Neuronal stem cell (in vitro differentiated cells): Measurements from ENCODE around the gene NFATC2.

Experiments used
- DNase-seq: peaks from one replicate; pipeline ENCODE4 v3.0.0-alpha.2; 2013; ENCODE audit warnings: low spot score
- H2AFZ ChIP-seq: one replicate; pipeline ENCODE4 v1.6.1; 2013; ENCODE audit warnings: mild to moderate bottlenecking, low read length, inconsistent platforms
- H2AK5ac ChIP-seq: 2 replicates; pipeline ENCODE4 v1.6.1; 2013; ENCODE audit warnings: low read depth, mild to moderate bottlenecking, inconsistent platforms, low read length, moderate library complexity, mixed read lengths
- H2BK120ac ChIP-seq: 2 replicates; pipeline ENCODE4 v1.6.1; 2013; ENCODE audit warnings: low read depth, mild to moderate bottlenecking, inconsistent platforms, low read length, moderate library complexity, mixed read lengths
- H2BK12ac ChIP-seq: one replicate; pipeline ENCODE4 v1.6.1; 2013; ENCODE audit warnings: low read length, inconsistent platforms
- H2BK15ac ChIP-seq: 2 replicates; pipeline ENCODE4 v1.6.1; 2013; ENCODE audit warnings: mild to moderate bottlenecking, low read length, inconsistent platforms, mixed read lengths
- H2BK5ac ChIP-seq: one replicate; pipeline ENCODE4 v1.6.1; 2013; ENCODE audit warnings: inconsistent platforms, mild to moderate bottlenecking, low read length, moderate library complexity
- H3K14ac ChIP-seq: one replicate; pipeline ENCODE4 v1.6.1; 2013; ENCODE audit warnings: low read length, inconsistent platforms
- H3K18ac ChIP-seq: 2 replicates; pipeline ENCODE4 v1.6.1; 2013; ENCODE audit warnings: low read length, inconsistent platforms
- H3K23ac ChIP-seq: 2 replicates; pipeline ENCODE4 v1.6.1; 2013; ENCODE audit warnings: low read depth, mild to moderate bottlenecking, mixed read lengths, low read length, inconsistent platforms; ENCODE audit not compliant: poor library complexity
- H3K27ac ChIP-seq: replicated peaks from 3 replicates; pipeline ENCODE4 v1.5.1; 2013; ENCODE audit warnings: low read length, inconsistent platforms
- H3K27me3 ChIP-seq, 3 experiments: 2 replicates each; pipeline ENCODE4 v1.6.1; 2013; ENCODE audit warnings: low read length in 3 of 3, mild to moderate bottlenecking in 2 of 3, inconsistent platforms in 1 of 3, low read depth in 1 of 3, mixed read lengths in 1 of 3, moderate library complexity in 1 of 3; ENCODE audit not compliant: control insufficient read depth in 3 of 3, insufficient read depth in 3 of 3
- H3K36me3 ChIP-seq, 2 donors: replicated peaks in 1 of 2; 2 replicates each; pipeline ENCODE4 v1.6.1; 2013; ENCODE audit warnings: low read length in 2 of 2; ENCODE audit not compliant: control insufficient read depth in 2 of 2, insufficient read depth in 2 of 2
- H3K4ac ChIP-seq: 2 replicates; pipeline ENCODE4 v1.6.1; 2013; ENCODE audit warnings: inconsistent platforms, mild to moderate bottlenecking, low read length, moderate library complexity
- H3K4me1 ChIP-seq, 2 donors: 1 replicate in 1 of 2; 2 replicates in 1 of 2; pipeline ENCODE4 v1.6.1; 2013; ENCODE audit warnings: low read length in 2 of 2, low read depth in 1 of 2; ENCODE audit not compliant: control insufficient read depth in 2 of 2, insufficient read depth in 1 of 2
- H3K4me2 ChIP-seq: one replicate; pipeline ENCODE4 v1.6.1; 2013; ENCODE audit warnings: mild to moderate bottlenecking, low read length, inconsistent platforms; ENCODE audit not compliant: insufficient read depth, poor library complexity, severe bottlenecking
- H3K4me3 ChIP-seq, 2 donors: 2 replicates each; pipeline ENCODE4 v1.5.1; 2013; ENCODE audit warnings: low read length in 2 of 2, mild to moderate bottlenecking in 2 of 2, inconsistent platforms in 1 of 2, moderate library complexity in 1 of 2
- H3K79me1 ChIP-seq: one replicate; pipeline ENCODE4 v1.6.1; 2013; ENCODE audit warnings: low read depth, mild to moderate bottlenecking, inconsistent platforms, low read length, moderate library complexity
- H3K9ac ChIP-seq: one replicate; pipeline ENCODE4 v1.6.1; 2013; ENCODE audit warnings: mild to moderate bottlenecking, low read depth, low read length, inconsistent platforms; ENCODE audit not compliant: poor library complexity
- H3K9me3 ChIP-seq, 2 donors: replicated peaks in 1 of 2; 2 replicates each; pipeline versions ENCODE3 to v1.6.1; 2013; ENCODE audit warnings: low read length in 2 of 2, mild to moderate bottlenecking in 2 of 2, inconsistent platforms in 1 of 2, low read depth in 1 of 2, mixed read lengths in 1 of 2, moderate library complexity in 1 of 2; ENCODE audit not compliant: control insufficient read depth in 2 of 2, insufficient read depth in 1 of 2
- H4K8ac ChIP-seq: one replicate; pipeline ENCODE4 v1.6.1; 2013; ENCODE audit warnings: low read depth, mild to moderate bottlenecking, inconsistent platforms, low read length, moderate library complexity
- H4K91ac ChIP-seq: one replicate; pipeline ENCODE4 v1.6.1; 2013; ENCODE audit warnings: low read length, low read depth, mild to moderate bottlenecking, inconsistent platforms; ENCODE audit not compliant: poor library complexity
- WGBS, 2 donors: extraction: QIAGEN DNeasy Blood & Tissue Kit; methylation state at CpG; one replicate each; pipeline ENCODE4 v1.1.7; 2013; ENCODE audit warnings: missing lambda C conversion rate in 2 of 2, mixed read lengths in 1 of 2; ENCODE audit not compliant: insufficient read length in 2 of 2, insufficient replicate concordance in 1 of 2; ENCODE audit errors: extremely low coverage in 2 of 2; 5-methylcytosine and 5-hydroxymethylcytosine counted together

Gene NFATC2

GRCh38 chr20:51484831-51485230 is 57.7 kb downstream of the NFATC2 start:
- Histone ChIP-seq H3K4me2 (no peak overlapping the region), H2BK12ac (no peak overlapping the region), H2AK5ac (no peak overlapping the region), H3K27ac (no peak overlapping the region), H3K36me3 (no peaks in the 10 kb centered on the region), H2AFZ (no peak overlapping the region), H4K8ac (no peak overlapping the region), H3K27me3 (no peaks in the 10 kb centered on the region), H3K4ac (no peak overlapping the region), H3K14ac (no peak overlapping the region), H2BK15ac (no peak overlapping the region), H3K18ac (no peak overlapping the region), H3K9me3 (no peaks in the 10 kb centered on the region), H2BK5ac (no peak overlapping the region), H3K23ac (no peak overlapping the region), H3K9ac (no peak overlapping the region), H3K79me1 (no peaks in the 10 kb centered on the region), H2BK120ac (no peak overlapping the region), H4K91ac (no peak overlapping the region), H3K4me3 (no peak overlapping the region), H3K4me1 (peaks cover 0 to 5% of the 10 kb centered on the region in 2 donors)
- WGBS, 2 donors, result no CpG with 5 or more reads among the region's 4 CpGs
- no peak for DNase-seq

GRCh38 chr20:51484141-51484815 is 58.2 kb downstream of the NFATC2 start:
- no CpG with 5 or more reads among the region's 16 CpGs for WGBS, 2 donors

GRCh38 chr20:51482836-51483473 is 59.6 kb downstream of the NFATC2 start:
- Histone ChIP-seq H3K14ac (no peak overlapping the region), H3K4me1 (peaks cover 0 to 5% of the 10 kb centered on the region in 2 donors), H3K36me3 (no peaks in the 10 kb centered on the region), H3K9me3 (no peaks in the 10 kb centered on the region), H3K9ac (no peak overlapping the region), H3K79me1 (no peaks in the 10 kb centered on the region), H3K27ac (no peak overlapping the region), H3K27me3 (no peaks in the 10 kb centered on the region), H3K4me3 (no peak overlapping the region), H2BK120ac (no peak overlapping the region), H4K8ac (no peak overlapping the region), H3K4me2 (no peak overlapping the region), H4K91ac (no peak overlapping the region), H2BK15ac (no peak overlapping the region), H2BK5ac (no peak overlapping the region), H2AK5ac (no peak overlapping the region), H3K18ac (no peak overlapping the region), H3K23ac (no peak overlapping the region), H2BK12ac (no peak overlapping the region), H3K4ac (no peak overlapping the region), H2AFZ (no peak overlapping the region)
- no peak for DNase-seq
- WGBS, 2 donors, result no CpG with 5 or more reads among the region's 15 CpGs

More at GRCh38 chr20:51484141-51484815, 58.2 kb downstream of the NFATC2 start:
- H2AK5ac ChIP-seq, result peak overlapping the region; percentile 48
- H4K8ac ChIP-seq, result no peak overlapping the region
- no peak overlapping the region for H3K4ac ChIP-seq
- H2BK12ac ChIP-seq, result no peak overlapping the region
- H2BK5ac ChIP-seq, result no peak overlapping the region
- H3K4me3 ChIP-seq, result no peak overlapping the region
- H2BK120ac ChIP-seq, result no peak overlapping the region
- H2AFZ ChIP-seq, result no peak overlapping the region
- H3K18ac ChIP-seq, result no peak overlapping the region
- no peak overlapping the region for H3K23ac ChIP-seq
- H3K79me1 ChIP-seq, result no peaks in the 10 kb centered on the region
- H3K9me3 ChIP-seq, result no peaks in the 10 kb centered on the region
- no peak overlapping the region for H2BK15ac ChIP-seq
- H3K4me1 ChIP-seq, result peaks cover 0 to 5% of the 10 kb centered on the region in 2 donors
- H3K27me3 ChIP-seq, result no peaks in the 10 kb centered on the region
- no peak overlapping the region for H3K27ac ChIP-seq
- no peak overlapping the region for H3K9ac ChIP-seq
- no peaks in the 10 kb centered on the region for H3K36me3 ChIP-seq
- H3K4me2 ChIP-seq, result no peak overlapping the region
- H4K91ac ChIP-seq, result no peak overlapping the region
- H3K14ac ChIP-seq, result no peak overlapping the region
- DNase-seq, result no peak

GRCh38 chr20:51481341-51481914 is 61.1 kb downstream of the NFATC2 start:
- H2AK5ac ChIP-seq, result no peak overlapping the region
- no peak overlapping the region for H3K27ac ChIP-seq
- no peak overlapping the region for H3K23ac ChIP-seq
- no peak overlapping the region for H2BK12ac ChIP-seq
- no peak overlapping the region for H2AFZ ChIP-seq
- H3K4me1 ChIP-seq, result peaks cover 0 to 5% of the 10 kb centered on the region in 2 donors
- no peak overlapping the region for H4K91ac ChIP-seq
- H3K4me3 ChIP-seq, result no peak overlapping the region
- no peak for DNase-seq
- H3K36me3 ChIP-seq, result no peaks in the 10 kb centered on the region
- H4K8ac ChIP-seq, result no peak overlapping the region
- H3K4me2 ChIP-seq, result no peak overlapping the region
- WGBS, 2 donors, result no CpG with 5 or more reads among the region's 17 CpGs
- H3K14ac ChIP-seq, result no peak overlapping the region
- no peak overlapping the region for H3K9ac ChIP-seq
- no peak overlapping the region for H2BK120ac ChIP-seq
- H3K79me1 ChIP-seq, result no peaks in the 10 kb centered on the region
- no peak overlapping the region for H2BK15ac ChIP-seq
- no peak overlapping the region for H3K18ac ChIP-seq
- H3K9me3 ChIP-seq, result peaks cover 0 to 5% of the 10 kb centered on the region in 2 donors
- H2BK5ac ChIP-seq, result no peak overlapping the region
- H3K4ac ChIP-seq, result no peak overlapping the region
- no peaks in the 10 kb centered on the region for H3K27me3 ChIP-seq
